Measurements from ENCODE around the gene ASTN2. TPM values are rescaled to one million over a fixed set of nuclear protein-coding genes. Genes with fewer than 3 reads are reported as not detected.

Gene ASTN2
- total and polyA plus RNA-seq, 9 of the 15 experiments (the other 6 are each of a cell fraction or from before 2014, with no cell fraction given) = 0.56 to 3.5 (median 1.9) TPM

DNA sequence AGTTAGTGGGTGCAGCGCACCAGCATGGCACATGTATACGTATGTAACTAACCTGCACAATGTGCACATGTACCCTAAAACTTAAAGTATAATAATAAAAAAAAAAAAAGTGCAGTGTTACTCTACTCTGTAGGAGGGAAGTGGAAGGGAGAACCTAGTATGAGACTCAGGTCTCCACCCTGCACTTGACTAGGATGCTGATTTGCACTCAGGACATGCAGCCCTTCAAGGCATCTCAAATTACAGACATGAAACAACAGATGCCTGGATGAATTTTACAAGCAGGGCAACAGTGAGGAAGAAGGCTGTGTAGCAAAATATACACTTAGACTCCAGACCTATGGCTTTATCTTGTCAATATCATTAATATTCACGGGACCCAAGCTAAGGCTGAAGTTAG, 711.2 kb downstream of the ASTN2 start:
- FAIRE-seq (no peak), ATAC-seq (no peak), DNase-seq (ENCODE audit: extremely low read depth in 1 of 4, low spot score in 3 of 4) (no peak)
- H3K4me2 ChIP-seq (ENCODE audit: insufficient read depth, low read length) = no peak overlapping the region
- intact Hi-C loops (cut with micrococcal nuclease) = no loop called here
- H3K27me3 ChIP-seq (ENCODE audit: control insufficient read depth in 2 of 2, insufficient read depth in 2 of 2, low read length in 2 of 2) = no peaks in the 10 kb centered on the region
- no peak overlapping the region for H3K4me3 ChIP-seq
- peaks cover 16% of the 10 kb centered on the region for H3K36me3 ChIP-seq (ENCODE audit: control insufficient read depth, insufficient read depth, low read length)
- no peak overlapping the region for H3K27ac ChIP-seq (ENCODE audit: extremely low read depth, low read depth, low read length)
- no peaks in the 10 kb centered on the region for H3K79me2 ChIP-seq (ENCODE audit: control insufficient read depth, insufficient read depth, low read length)
- TF ChIP-seq MTA1 (IDR thresholded peaks at IDR 0.05; ENCODE audit: borderline replicate concordance) = no peak
- TF ChIP-seq NEUROD1 (IDR thresholded peaks at IDR 0.05; ENCODE audit: borderline replicate concordance, low read depth, low read length, partially characterized antibody) = no peak
- TF ChIP-seq NFYB (IDR thresholded peaks at IDR 0.05; ENCODE audit: extremely low read depth, insufficient read length) = no peak
- no peak for TF ChIP-seq MCM2 (IDR thresholded peaks at IDR 0.05; ENCODE audit: low read depth)
- TF ChIP-seq SRSF1 (IDR thresholded peaks at IDR 0.05; ENCODE audit: low read depth, low read length) = no peak
- TF ChIP-seq PPARD (CRISPR knock-in tag; IDR thresholded peaks at IDR 0.05) = no peak
- no peak for TF ChIP-seq ILF3 (IDR thresholded peaks at IDR 0.05; ENCODE audit: borderline replicate concordance)
- TF ChIP-seq HEY1 (CRISPR knock-in tag; IDR thresholded peaks at IDR 0.05; ENCODE audit: borderline replicate concordance) = no peak
- TF ChIP-seq ZHX1 (conservative IDR thresholded peaks at IDR 0.05; ENCODE audit: low read length) = no peak
- TF ChIP-seq NBN (IDR thresholded peaks at IDR 0.05; ENCODE audit: low read depth) = no peak
- no peak for TF ChIP-seq EP300 (IDR thresholded peaks at IDR 0.05; ENCODE audit: low read length)
- no peak for TF ChIP-seq GTF2E2 (tag; IDR thresholded peaks at IDR 0.05)
- TF ChIP-seq MED1 (CRISPR knock-in tag; IDR thresholded peaks at IDR 0.05; ENCODE audit: borderline replicate concordance) = no peak
- TF ChIP-seq ZNF384 (IDR thresholded peaks at IDR 0.05; ENCODE audit: low read depth, low read length) = no peak
- no peak for TF ChIP-seq ZNF408 (CRISPR knock-in tag; IDR thresholded peaks at IDR 0.05; ENCODE audit: low read depth)
- TF ChIP-seq KDM2B (CRISPR knock-in tag; IDR thresholded peaks at IDR 0.05) = no peak
- TF ChIP-seq EHMT2 (IDR thresholded peaks at IDR 0.05) = no peak
- no peak for TF ChIP-seq TCFL5 (CRISPR knock-in tag; conservative IDR thresholded peaks at IDR 0.05)
- no peak for TF ChIP-seq SMARCB1 (IDR thresholded peaks at IDR 0.05; ENCODE audit: insufficient read length, low read depth)
- WGBS (ENCODE audit: insufficient coverage, low coverage, missing lambda C conversion rate) = 18% methylated on average over 1 of the region's 3 CpGs
- in situ Hi-C loops (cut with MboI) = no loop called here
- no peaks in the 10 kb centered on the region for H3K9me3 ChIP-seq (replicated peaks; ENCODE audit: control insufficient read depth, insufficient read depth, low read depth, low read length)
- H2AFZ ChIP-seq (ENCODE audit: low read depth, low read length) = no peak overlapping the region
- no peaks in the 10 kb centered on the region for H4K20me1 ChIP-seq (replicated peaks; ENCODE audit: control insufficient read depth, insufficient read depth, low read length)
- no peak overlapping the region for H3K9ac ChIP-seq (ENCODE audit: insufficient read depth in 1 of 2, low read depth in 2 of 2, low read length in 2 of 2)
- no peaks in the 10 kb centered on the region for H3K9me1 ChIP-seq (ENCODE audit: control insufficient read depth, insufficient read depth, low read length)
- ChIA-PET CTCF (ENCODE audit: low intra/inter-chr PET ratio) (no interaction called here), POLR2A (interaction anchor here (0.7 to 1.7 kb wide), 2 partner anchors 17 to 49 kb away, joined by 3 to 4 read pairs; partner anchors contain the start of gene TRIM32)
- no TSS peak for BruUV-seq (replicated peaks)
- no peaks in the 10 kb centered on the region for H3K4me1 ChIP-seq (replicated peaks in 1 of 2; ENCODE audit: control insufficient read depth in 2 of 2, insufficient read depth in 2 of 2, low read length in 2 of 2)

All from K562 (cell line).